ENCODE data around the gene DCAKD.

The DCAKD gene

DNA sequence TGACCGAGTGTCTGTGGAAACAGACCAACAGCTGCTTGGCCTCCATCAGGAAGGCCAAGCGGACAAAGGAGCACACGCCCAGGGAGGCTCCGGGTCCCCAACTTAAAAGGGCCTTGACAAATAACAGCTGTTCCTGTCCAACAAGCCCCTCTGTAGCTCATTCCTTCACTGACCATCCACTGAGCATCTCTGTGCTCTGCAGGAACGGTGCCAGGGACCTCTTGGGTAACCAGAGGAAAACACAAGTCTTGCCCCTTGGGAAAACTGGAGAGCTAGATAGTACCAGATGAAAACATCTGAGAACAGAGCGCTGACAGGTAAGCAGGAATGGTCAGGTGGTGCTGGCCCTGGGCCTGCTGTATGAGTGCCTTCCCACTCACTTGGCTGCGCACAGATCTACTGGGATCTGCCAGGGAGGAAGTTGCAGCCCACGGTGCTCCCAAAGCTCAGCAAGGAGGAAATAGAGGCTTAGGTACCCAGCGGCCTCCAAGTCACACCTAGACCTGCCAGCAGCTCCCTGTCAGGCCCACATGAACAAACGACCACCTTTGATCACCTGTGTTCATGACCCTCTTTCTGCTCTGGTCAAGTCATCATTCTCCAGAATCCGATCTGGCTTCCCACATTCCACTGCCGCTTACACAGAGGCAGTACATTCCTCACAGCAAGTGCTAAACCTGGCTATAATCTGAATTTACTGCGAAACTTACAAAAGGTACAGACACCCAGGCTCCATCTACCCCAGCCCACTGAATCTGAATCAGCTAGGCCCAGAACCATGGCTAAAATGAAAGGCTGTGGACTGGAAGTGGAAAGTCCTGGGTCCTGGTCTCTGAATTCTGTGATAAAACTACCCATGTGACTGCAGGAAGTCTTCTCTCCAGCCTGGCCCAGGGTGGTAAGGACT is 12.5 kb downstream of the DCAKD start:
- TF ChIP-seq, protein P1, sequence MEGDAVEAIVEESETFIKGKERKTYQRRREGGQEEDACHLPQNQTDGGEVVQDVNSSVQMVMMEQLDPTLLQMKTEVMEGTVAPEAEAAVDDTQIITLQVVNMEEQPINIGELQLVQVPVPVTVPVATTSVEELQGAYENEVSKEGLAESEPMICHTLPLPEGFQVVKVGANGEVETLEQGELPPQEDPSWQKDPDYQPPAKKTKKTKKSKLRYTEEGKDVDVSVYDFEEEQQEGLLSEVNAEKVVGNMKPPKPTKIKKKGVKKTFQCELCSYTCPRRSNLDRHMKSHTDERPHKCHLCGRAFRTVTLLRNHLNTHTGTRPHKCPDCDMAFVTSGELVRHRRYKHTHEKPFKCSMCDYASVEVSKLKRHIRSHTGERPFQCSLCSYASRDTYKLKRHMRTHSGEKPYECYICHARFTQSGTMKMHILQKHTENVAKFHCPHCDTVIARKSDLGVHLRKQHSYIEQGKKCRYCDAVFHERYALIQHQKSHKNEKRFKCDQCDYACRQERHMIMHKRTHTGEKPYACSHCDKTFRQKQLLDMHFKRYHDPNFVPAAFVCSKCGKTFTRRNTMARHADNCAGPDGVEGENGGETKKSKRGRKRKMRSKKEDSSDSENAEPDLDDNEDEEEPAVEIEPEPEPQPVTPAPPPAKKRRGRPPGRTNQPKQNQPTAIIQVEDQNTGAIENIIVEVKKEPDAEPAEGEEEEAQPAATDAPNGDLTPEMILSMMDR (IDR thresholded peaks at IDR 0.05) = no peak
- no peak overlapping the region for H3K4me3 Mint-ChIP-seq
- no peak for DNase-seq
- H3K27ac Mint-ChIP-seq = peak overlapping the region; percentile 68
- peaks cover 15% of the 10 kb centered on the region for H3K36me3 Mint-ChIP-seq (ENCODE audit: low read depth)
- no peaks in the 10 kb centered on the region for H3K9me3 Mint-ChIP-seq
- peaks cover 4% of the 10 kb centered on the region for H3K27me3 Mint-ChIP-seq (ENCODE audit: low read depth, poor library complexity)
- H3K4me1 Mint-ChIP-seq = peaks cover 85% of the 10 kb centered on the region

DNA sequence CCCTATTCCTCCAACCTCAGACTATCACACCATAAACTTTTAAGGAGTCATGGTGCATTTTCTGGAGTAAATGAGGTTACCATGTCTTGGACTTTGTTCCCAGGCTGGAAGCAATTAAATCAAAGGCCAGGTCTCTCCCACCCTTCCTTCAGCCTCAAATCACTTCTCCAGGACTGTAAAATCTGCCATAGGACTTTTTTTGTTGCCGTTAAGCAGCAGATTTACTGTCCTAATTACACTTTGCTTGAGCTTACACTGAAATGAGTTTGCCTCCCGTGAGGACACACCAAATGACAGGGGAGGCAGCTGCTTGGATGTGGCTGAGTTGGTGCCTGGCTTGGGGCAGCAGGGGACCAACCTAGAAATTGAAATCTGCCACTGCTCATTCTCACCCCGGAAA is 14.7 kb downstream of the DCAKD start:
- DNase-seq = no peak
- H3K27ac Mint-ChIP-seq = peak overlapping the region; percentile 98
- no peaks in the 10 kb centered on the region for H3K9me3 Mint-ChIP-seq
- no peaks in the 10 kb centered on the region for H3K27me3 Mint-ChIP-seq (ENCODE audit: low read depth, poor library complexity)
- peaks cover 73% of the 10 kb centered on the region for H3K4me1 Mint-ChIP-seq
- H3K36me3 Mint-ChIP-seq (ENCODE audit: low read depth) = peaks cover 26% of the 10 kb centered on the region
- H3K4me3 Mint-ChIP-seq = no peak overlapping the region
- TF ChIP-seq, protein P1 (IDR thresholded peaks at IDR 0.05) = no peak

DNA sequence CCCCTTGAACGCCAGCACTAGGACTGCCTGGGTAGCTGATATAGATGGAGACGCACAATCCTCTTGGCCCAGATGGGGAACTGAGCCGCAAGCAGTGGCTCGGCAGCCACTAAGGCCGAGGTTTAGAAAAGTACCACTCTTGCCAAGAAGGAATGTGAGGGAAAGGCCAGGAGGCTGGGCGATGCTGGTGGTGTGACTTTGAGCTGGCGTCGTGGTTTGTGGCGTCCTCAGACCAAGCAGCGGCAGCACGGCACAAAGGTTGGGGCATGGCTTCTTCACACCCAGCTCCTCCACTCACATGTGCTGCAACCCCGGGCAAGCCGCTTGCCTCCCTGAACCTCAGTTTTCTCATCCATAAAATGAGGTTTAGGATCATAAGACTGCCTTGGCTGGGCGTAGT is 15.6 kb downstream of the DCAKD start:
- Mint-ChIP-seq H3K4me1 (peaks cover 70% of the 10 kb centered on the region), H3K36me3 (ENCODE audit: low read depth) (peaks cover 32% of the 10 kb centered on the region), H3K4me3 (no peak overlapping the region), H3K9me3 (no peaks in the 10 kb centered on the region), H3K27me3 (ENCODE audit: low read depth, poor library complexity) (no peaks in the 10 kb centered on the region), H3K27ac (no peak overlapping the region)
- DNase-seq = no peak
- TF ChIP-seq, protein P1 (IDR thresholded peaks at IDR 0.05) = no peak

DNA sequence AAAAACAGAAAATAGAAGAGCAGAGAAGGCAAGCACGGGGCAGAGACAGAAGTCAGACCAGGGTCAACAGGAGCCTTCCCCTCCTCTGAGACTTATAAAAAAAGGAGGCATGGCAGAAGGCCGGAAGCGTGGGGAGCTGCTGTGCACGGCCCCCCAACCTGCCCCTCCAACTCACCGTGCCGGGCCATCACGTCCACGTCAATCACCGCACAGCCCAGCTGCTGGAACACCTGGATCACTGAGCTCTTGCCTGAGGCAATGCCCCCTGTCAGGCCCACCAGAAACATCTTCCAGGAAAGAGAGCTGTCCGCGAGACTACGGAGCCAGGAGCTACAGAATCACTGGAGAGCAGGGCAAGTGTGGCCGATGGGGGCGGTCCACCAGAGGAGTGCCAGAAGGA is 16.8 kb downstream of the DCAKD start:
- no peak overlapping the region for H3K4me3 Mint-ChIP-seq
- H3K27ac Mint-ChIP-seq = peak overlapping the region; percentile 96
- H3K9me3 Mint-ChIP-seq = no peaks in the 10 kb centered on the region
- H3K27me3 Mint-ChIP-seq (ENCODE audit: low read depth, poor library complexity) = no peaks in the 10 kb centered on the region
- peaks cover 62% of the 10 kb centered on the region for H3K4me1 Mint-ChIP-seq
- no peak for DNase-seq
- H3K36me3 Mint-ChIP-seq (ENCODE audit: low read depth) = peaks cover 40% of the 10 kb centered on the region
- TF ChIP-seq, protein P1 (IDR thresholded peaks at IDR 0.05) = no peak

DNA sequence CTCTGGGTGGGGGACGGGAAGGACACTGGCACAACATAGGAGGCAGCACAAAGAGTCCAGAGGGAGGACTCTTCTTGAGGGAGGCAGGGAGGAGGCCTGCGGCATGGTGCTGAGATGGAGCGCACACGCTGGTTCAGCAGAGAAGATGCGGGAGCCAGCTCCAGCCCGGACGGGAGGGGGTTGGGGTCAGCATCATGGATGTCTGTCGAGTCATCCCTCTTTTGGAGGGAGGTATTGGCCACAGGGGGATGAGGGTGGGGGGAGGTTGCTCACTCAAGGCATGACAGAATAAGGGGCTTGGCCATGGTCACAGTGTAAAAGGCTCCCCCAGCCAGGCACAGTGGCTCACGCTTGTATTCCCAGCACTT is 19.3 kb downstream of the DCAKD start:
- Mint-ChIP-seq H3K9me3 (no peaks in the 10 kb centered on the region), H3K4me3 (no peak overlapping the region), H3K4me1 (peaks cover 41% of the 10 kb centered on the region), H3K36me3 (ENCODE audit: low read depth) (peaks cover 45% of the 10 kb centered on the region), H3K27ac (peak overlapping the region; percentile 84), H3K27me3 (ENCODE audit: low read depth, poor library complexity) (no peaks in the 10 kb centered on the region)
- TF ChIP-seq, protein P1 (IDR thresholded peaks at IDR 0.05) = no peak
- DNase-seq = no peak

All from nephron progenitor cell (in vitro differentiated cells).